C1 segment of cervical spinal cord (tissue), 14 donors: ENCODE measurements around the gene TCERG1L.
A peak's percentile ranks its signal among the peaks of the same experiment; 100 is the strongest.

Experiments used
- DNase-seq, 14 donors: peaks; one replicate each; lab custom pipeline; 2025; lab: John Stamatoyannopoulos, UW

Gene TCERG1L

DNA sequence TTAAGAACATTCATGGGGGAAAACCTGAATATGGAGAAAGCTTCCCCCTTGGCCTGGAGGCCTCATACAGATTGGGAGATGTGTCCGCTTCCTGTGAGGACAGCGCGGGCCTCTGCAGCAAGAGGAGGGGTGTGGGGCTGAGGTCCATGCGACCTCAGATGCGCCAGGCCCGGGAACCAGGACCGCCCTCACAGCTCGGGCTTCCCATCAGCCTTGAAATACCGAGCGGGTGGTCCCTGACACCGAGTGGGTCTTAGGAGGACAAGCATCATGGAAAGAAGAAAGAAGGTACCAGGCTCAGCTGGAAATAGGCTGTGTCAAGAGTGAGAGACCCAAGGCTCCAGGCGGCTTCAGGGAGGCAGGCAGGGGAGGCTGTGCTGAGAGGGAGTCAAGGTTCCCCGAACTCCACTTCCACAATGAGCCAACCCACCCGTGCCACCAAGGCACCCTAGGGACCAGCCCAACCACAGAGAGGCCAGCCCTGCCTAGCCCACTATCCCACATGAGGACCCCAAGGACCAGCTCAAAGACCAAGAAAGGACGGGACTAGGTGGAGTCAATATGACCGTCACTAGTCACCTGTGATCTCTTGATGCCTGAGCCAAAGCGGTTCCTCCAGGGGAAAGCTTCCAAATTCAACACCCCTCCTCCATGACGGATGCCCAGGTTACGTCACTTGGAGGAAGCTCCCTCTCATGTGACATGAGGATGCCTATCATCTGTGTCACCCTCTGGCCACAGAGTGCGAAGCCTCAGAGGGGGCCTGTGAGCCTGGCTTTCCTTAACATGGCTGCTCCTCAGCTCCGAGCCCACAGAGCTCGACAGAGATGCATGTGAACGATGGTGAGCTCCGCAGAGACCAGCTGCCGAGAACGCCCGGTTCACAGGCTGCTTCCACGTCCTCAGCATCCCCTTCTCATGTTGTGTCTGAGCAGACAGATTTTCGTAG is 103.7 kb downstream of the TCERG1L start:
- DNase-seq, result no peak

DNA sequence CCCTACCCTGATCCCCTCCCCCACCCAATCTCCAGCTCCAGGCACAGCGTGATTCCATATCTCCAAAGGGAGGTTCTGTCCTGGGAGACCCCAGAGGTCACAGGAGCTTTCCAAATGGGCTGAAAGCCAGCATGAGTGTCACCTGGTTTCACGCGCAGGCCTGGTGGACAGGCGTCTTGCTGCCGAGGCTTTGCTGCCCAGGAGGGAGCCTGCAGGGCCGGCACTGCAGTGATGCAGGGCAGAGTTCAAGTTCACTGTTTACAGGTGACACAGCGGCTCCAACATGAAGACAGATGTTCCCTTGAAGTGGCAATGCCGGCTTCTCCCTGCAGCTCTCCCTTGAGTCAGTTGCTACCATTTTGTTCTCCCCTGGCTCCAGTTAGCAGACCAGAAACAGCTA is 104.3 kb downstream of the TCERG1L start:
- DNase-seq, result no peak

DNA sequence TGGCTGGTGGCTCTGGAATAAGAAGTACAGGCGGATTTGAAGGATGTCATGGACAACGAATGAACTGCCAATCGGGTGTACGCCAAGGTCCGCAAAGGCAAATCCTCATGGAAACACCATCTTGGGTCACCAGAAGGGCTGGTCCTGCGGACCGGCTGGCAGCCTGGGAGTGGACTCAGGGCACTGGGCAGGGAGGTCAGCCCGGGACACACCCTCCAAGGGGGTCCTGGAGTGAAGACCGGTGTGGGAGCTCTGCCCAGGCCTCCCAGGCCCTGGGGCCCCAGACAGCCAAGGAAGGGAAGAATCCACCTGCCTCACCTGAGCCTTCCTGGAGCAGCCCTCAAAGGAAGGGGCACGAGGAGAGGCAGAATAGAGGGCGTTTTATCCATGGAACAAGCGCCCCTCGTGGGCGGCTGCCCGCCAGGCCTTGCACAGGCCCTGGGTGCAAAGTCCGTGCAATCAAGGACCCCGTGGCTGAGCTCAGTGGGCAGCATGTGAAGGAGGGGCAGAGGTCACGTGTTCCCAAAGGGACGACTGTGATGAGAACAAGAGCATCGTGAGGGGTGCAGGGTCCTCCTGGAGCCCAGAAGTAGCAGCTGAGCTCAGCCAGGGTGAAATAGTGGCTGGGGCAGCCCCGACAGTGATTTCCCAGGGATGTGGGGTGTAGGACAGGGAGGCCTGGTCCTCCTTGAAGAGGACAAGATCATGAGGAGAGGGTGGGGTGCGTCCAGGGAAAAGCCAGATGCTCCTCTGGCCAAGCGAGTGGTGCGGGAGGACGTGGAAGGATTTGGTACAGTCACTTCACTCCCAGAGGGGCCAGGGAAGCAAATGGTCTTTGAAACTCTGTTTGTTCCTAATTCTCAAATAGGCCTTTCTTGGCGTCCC is 105.2 kb downstream of the TCERG1L start:
- no peak for DNase-seq

DNA sequence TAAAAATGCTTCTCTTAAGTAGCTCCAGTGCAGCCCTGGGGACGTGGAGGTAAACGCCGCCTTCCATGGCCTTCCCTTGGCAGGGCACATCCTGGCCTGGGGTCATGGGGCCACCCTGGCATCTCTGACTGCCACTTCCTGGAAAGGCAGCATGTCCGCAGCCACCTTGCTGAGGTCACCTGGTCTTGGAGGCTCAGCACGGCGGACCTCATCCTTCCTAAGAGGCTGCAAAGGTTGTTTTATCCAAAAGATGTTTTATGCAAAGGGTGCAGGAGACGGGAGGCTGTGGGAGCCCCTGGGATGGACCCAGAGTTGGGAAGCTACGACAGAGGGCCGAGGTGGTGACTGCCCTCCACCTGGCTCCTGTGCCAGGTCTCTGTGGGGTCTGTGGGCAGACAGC is 106.0 kb downstream of the TCERG1L start:
- no peak for DNase-seq

DNA sequence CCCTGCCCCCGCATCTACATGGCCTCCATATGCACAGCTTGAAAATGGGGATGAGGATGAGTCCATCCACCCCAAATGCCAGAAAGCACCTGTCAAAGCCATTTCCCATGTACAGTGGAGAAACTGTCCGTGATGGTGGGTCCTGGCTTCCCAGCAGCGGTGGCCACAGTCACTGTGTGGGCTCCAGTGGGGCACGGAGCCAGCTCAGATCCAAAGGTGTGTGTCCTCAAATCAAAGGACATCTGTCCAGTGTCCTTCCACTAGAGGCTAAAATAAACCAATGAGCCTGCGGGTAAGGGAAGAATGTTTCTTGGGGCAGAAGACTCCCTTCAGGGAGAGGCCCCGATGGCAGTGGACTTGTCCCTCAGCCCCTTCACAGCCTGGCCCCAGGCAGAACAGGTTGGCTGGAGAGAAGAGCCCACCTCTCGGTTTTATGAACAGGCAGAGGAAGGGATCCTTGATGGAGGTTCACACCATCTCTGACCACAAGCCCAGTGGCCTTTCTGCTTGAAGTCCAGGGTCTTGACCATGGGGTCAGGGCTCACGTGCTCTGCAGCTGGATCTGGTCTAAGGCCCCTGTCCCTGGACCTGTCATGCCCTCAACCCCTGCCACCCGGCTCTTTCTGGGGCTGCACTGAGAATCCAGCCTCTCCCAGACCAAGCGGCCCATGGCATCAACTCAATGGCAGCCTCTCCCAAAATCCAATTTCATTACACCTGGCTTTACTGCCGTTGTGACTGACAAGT is 106.9 kb downstream of the TCERG1L start:
- no peak for DNase-seq

DNA sequence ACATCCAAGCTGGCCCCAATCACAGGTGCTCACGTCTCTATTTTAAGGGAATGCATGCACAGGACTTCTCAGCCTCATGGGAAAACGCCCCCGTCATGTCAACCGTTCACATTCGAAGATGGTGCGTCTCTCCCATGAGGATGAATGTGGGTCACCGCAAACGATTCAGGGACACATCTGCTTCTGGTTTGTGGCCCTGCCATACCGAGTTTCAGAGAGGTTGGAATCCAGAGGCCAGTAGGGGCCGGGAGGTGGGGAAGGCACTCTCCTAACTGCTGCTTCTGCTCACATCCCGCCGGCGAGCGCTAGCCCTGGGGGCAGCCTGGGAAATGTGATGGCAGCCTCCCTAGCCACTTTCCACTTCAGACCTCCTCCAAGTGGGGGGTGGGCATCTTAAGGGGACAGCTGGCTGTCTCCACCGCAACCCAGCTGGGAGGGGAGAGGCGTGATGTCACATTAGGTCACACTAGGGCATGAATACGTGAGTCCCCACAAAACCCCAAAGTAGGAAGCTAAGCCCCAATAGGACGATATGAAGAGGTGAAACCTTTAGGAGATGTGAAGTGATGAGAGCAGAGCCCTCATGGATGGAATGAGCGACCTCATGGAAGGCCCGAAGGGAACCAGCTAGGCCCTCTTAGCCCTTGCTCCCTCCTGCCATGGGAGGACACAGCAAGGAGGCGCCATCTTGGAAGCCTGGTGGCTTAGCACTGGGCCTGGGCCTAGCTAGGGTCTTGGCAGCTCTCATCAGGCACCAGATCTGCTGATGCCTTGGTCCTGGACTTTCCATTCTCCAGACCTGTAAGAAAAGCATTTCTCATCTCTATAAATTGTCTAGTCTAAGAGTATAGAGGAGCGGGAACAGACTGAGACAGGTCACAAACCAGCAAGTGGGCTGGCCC is 107.8 kb downstream of the TCERG1L start:
- DNase-seq, result no peak

DNA sequence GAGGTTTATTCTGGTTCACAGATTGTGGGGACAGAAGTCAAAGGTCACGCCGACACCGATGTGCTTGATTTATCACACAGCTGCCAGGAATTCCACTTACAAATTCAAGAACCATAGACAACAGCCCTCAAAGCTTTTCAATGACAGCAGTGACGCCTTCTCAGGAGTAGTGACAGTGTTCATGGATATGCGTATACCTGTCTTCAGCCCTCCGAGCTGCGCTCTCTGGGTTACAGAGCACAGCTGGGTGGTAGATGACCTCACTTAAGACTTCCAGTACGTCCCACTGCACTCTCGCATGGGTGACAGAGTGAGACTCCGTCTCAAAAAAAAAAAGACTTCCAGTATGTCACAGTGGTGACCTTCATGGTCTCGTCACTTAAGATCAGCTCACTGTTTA is 108.5 kb downstream of the TCERG1L start:
- DNase-seq, result no peak

DNA sequence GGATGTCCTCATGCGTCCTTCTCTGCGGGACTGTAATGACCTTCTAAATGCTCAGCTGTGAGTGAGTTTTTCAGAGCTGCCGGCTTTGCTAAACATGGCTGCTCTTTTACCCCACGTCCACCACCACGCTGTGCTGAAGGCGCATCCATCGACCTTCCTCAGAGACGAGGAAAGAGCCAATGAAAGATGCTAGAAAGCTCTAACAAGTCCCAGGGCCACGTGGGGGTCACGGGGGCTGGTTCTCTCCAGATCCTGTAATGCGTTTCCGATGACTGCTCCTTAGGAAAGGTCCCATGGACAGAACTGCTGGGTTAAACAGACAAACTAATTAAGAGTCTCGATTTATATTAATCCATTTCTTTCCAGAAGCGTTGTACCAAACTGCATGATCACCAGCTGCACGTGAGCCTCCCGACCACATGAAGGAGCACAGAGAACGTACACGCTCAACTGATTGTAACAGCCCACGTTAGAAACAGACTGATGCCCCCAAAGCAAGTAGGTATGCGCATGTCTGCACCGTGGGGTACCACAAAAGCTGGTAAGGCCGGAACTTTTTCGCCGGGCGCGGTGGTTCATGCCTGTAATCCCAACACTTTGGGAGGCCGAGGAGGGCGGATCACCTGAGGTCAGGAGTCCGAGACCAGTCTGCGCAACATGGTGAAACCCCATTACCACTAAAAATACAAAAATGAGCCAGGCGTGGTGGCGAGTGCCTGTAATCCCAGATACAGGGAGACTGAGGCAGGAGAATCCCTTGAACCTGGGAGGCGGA is 109.6 kb downstream of the TCERG1L start:
- DNase-seq, result no peak

DNA sequence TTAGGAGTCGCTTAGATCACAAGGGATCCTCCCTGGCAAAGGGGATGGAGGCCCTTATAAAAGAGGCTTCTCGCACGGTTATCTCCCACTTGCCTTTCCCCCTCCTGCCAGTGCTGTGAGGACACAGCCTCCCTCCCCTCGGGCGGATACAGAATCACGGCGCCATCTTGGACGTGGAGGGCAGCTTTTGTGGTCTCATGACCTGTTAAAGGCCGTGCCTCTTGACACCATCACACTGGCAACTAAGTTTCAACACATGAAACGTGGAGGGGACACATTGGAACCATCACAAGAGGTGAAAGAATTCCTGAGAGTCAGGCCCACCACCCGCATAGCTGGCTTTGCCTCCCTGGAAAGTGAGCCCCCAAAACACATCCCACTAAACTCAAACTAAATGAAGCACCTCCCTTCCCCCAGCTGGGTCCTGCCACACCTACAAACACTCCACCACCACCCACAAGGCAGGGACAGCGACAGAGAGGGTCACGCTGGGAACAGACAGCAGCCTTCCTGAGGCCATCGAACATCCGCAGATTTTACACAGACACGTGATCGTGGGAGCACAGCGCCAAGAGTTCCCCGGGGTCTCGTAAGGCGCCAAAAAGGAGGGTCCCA is 110.6 kb downstream of the TCERG1L start:
- DNase-seq, result no peak

DNA sequence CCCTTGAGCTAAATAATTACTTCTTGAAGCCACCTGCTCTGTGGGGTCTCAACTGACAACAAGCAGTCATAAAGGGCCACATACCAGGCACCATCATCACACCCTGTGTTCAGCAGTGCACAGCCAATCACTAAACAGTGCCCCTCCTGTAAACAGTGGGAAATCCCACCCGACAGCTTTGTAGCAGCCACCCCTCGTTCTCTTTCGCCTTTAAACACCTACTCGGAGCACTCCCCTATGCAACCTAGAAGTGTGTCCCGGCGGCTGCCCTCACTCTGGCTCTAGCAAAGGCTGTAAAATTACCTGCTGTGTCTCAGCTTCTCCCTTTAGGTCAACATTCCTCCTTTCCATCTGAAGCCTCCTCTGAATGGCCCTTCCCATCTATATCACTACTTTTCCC is 111.9 kb downstream of the TCERG1L start:
- DNase-seq, result no peak

DNA sequence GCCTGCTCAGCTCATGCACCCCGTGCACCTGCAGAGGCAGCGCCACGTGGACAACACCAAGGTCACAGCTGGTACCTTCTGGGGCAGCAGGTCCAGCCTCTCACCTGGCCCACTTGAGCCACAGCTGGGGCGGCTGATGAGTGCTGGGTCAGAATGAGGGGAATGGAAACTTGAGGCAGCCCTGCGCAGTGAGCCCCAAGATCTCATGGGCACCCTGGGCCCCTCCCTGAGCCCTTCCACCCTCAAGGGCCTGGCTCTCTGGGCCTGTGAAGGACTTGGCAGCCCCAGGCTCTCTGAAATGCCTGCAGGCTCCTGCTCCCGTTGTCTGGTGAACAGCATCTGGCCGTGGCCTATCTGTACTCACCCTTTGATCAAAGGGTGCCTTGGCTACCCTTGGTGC is 112.7 kb downstream of the TCERG1L start:
- DNase-seq, result no peak

DNA sequence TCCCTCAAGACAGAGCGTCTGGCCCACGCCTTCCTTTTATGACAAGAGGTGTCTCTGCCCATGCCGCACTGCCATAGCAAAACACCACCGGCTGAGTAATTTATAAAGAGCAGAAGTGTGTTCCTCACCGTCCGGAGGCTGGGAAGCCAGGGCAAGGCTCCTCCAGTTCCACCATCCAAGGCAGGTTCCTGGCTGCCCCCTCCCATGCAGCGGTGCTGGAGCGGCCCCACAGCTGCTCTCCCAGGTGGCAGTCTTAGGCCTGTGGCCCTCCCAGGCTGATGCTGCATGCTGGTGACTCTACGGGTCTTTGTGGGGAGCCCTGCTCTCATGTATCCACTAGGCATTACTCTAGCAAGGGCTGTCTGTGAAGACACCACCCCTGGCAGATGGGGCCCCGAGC is 113.1 kb downstream of the TCERG1L start:
- DNase-seq, result no peak

DNA sequence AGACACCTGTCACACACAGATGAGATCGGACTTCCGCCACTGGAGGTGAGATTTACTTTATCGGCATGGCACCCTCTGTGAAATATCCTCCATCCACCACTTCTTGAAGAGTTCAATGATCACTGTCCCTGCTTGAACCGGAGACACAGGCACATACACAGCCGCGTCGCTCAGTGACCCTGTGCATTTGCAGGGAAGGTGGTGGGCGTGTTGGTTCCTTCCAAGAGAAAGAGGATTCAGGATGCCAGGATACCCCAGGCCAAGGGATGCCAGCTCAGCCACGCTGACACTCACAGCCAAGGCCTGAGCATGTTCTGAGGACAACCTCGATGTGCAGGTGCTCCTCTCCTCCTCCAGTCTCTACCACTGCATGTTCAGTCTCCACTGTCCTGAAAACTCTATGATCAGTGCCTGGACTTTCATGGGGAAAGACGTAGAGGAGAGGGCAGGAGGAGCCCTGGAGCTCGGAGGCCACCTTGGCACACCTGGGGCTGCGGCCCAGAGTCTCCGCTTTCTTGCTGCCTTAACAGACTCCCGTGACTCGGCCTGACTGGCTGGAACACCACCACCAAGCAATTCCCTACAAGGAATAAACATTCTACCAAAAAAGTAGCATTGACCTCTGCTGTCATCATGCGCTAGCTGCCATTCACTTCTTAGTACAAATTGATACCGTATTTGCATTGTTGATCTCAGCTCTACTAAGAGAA is 115.2 kb downstream of the TCERG1L start:
- no peak for DNase-seq

DNA sequence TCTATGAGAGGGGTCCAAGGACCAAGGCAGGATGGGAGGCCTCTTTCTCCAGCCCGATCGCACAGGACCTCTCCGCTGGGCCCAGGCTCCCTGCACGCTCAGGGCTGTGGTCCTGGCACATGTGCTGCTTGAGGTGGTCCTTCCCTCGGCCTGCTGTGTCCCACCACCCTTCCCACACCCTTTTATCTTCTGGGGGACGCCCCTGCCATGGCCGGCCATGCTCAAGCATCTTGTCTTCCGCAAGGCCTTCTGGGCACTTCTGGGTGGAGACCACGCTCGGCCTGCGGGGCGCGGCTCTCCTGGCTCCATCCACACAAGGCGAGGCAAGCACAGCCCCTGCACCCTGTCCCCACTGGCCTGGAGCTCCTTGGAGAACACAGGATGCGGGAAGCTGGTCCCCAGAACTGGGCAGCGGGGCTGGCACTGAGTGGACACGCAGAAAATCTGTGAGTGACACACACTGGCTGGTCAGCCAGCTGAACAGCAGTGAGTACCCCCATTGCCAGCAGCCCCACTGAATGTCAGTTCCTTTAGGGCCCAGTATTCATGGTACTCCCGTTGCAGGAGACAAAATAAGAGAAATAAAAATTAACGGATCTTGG is 115.9 kb downstream of the TCERG1L start:
- DNase-seq, result no peak

DNA sequence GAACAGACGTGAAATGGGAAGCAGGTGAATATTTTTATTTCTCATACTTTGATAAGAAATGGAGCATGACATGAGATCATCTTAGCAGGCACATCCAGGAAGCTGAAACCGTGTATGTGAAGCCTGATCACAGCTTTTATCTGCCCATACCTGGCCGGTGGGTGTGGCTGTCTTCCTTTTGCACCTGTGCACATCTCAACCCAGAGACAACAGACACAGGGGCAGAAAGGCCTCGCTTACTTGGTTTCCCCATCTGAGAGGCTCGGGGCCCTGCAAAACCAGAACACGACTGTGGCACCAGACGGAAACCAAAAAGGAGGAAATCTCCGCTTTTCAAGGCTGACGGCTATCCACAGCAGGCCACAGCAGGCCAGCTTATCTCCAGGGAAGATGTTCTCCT is 116.4 kb downstream of the TCERG1L start:
- no peak for DNase-seq

DNA sequence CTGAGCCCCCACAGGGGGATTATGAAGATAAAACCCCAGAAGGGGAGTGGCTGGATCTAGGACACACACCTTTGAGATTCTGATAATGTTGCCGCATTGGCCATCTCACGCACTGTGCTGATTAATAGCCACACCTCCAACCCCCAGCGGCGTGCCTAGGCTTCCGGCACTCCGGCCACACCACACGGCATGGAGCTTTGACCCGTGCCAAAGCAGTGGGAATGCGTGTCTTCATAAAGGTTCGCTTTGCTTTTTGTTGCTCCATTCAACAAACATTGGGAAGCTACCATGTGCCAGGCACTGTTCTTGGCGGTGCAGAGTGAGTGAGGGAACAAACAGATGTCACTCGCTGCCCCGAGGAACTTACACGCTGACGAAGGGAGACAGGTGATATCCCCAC is 117.6 kb downstream of the TCERG1L start:
- DNase-seq, result no peak

DNA sequence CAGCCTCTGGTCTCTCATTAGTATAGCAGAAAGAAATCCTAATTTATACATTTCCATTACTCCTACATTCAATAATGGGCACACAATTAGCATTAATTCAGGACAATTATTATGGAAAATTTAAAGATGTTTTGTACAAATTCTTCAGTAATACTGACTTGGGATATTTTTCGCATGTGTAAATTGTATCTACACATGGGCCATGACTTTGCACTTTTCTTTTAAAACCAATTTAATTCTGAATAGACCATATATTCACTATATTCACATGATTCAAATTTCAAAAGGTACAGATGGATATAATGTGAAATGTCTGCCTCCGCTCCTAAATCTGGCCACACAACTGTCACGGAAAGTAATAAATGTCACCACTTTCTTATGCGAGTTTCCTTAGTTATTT is 123.0 kb downstream of the TCERG1L start:
- no peak for DNase-seq

DNA sequence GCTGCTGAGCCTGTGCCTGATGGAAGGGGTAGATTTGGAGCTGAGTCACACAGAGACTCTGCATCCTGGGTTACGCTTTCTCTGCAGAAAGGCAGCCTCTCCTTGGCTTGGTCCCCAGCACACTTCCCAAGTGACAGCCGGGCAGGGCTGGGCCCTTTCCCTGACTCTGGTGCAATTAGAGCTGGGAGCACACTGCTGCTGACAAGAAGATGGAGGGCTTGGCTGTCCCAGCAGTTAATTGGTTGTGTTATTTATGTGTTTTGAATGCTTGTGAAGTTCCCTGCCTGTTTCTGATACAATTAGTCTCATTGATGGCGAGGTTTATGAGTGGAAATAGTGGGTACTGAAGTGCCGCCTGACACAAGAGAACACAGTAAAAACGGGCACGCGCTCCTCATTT is 123.6 kb downstream of the TCERG1L start:
- DNase-seq, result peak in 6 of 14 donors; percentile 14 to 63 (median 30)

DNA sequence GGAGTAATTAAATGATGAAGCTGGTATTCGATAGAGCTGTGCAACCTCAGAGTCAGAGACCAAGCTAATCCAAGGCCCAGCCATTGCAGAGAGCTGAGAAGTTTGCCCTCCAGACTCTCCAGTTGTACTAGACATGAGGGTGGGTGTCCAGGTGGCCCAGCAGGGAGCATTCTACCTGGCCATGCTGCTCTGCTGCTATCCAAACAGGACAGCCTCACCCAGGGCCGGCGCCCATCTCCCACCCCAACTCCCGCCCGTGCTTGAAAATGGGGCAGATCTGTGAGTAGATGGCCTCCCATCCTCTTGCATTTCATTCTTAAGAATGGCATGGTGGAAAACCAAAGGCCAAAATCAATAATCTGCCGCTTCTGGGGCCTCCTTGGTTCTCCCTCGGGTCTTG is 124.2 kb downstream of the TCERG1L start:
- no peak for DNase-seq
